ENCODE measurements around the gene SMG1.

Gene SMG1

DNA sequence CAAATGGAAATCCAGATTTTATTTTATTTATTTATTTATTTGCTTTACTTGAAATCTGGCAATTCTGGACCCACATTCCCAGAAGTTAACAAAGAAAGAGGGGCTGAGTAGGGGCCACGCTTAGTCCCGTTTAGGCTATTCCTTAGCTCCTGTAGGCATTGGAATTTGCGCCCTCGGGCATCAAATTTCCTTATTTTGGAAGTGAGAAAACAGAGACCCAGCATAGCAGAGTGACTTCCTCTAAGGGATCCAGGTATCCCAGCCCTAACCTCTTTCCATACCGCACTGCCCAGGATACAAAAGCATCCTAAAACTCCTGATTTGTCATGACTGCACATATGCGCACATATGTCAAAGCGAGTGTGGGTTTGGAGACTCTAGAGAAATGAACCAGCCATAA, 19.0 kb upstream of the SMG1 start:
- TF ChIP-seq, protein P1, sequence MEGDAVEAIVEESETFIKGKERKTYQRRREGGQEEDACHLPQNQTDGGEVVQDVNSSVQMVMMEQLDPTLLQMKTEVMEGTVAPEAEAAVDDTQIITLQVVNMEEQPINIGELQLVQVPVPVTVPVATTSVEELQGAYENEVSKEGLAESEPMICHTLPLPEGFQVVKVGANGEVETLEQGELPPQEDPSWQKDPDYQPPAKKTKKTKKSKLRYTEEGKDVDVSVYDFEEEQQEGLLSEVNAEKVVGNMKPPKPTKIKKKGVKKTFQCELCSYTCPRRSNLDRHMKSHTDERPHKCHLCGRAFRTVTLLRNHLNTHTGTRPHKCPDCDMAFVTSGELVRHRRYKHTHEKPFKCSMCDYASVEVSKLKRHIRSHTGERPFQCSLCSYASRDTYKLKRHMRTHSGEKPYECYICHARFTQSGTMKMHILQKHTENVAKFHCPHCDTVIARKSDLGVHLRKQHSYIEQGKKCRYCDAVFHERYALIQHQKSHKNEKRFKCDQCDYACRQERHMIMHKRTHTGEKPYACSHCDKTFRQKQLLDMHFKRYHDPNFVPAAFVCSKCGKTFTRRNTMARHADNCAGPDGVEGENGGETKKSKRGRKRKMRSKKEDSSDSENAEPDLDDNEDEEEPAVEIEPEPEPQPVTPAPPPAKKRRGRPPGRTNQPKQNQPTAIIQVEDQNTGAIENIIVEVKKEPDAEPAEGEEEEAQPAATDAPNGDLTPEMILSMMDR (IDR thresholded peaks at IDR 0.05; ENCODE audit: low read length): no peak
- TF ChIP-seq EZH2phosphoT487 (IDR thresholded peaks at IDR 0.05; ENCODE audit: low read length) (no peak), EZH2 (optimal IDR thresholded peaks at IDR 0.05; ENCODE audit: low read depth, low read length) (no peak)
- H3K36me3 ChIP-seq (replicated peaks; ENCODE audit: insufficient read depth, low read length): no peaks in the 10 kb centered on the region

DNA sequence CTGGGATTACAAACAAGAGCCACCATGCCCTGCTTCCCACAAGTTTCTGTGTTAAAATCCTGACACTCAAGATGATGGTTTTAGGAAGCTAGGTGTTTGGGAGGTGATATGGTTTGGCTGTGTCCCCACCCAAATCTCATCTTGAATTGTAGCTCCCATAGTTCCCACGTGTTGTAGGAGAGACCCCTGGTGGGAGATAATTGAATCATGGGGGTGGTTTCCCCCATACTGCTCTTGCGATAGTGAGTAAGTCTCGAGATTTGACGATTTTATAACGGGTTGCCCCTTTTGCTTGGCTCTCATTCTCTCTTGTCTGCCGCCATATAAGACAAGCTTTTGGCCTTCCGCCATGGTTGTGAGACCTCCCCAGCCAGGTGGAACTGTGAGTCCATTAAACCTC, 17.2 kb upstream of the SMG1 start:
- Histone ChIP-seq H3K9me3 (replicated peaks; ENCODE audit: insufficient read depth, low read length) (no peaks in the 10 kb centered on the region), H3K79me2 (ENCODE audit: low read length) (no peaks in the 10 kb centered on the region), H3F3A (ENCODE audit: insufficient read depth, low read length) (no peaks in the 10 kb centered on the region), H4K20me1 (ENCODE audit: insufficient read depth, low read length) (no peaks in the 10 kb centered on the region), H3K4me2 (ENCODE audit: low read depth, low read length) (no peak overlapping the region), H3K4me3 (ENCODE audit: low read length) (no peak overlapping the region), H3K36me3 (replicated peaks; ENCODE audit: insufficient read depth, low read length) (no peaks in the 10 kb centered on the region), H3K9me2 (replicated peaks; ENCODE audit: insufficient read depth, low read length) (no peaks in the 10 kb centered on the region), H3K27ac (ENCODE audit: low read length) (no peak overlapping the region), H3K9ac (ENCODE audit: low read length) (no peak overlapping the region), H3K4me1 (ENCODE audit: low read length) (no peaks in the 10 kb centered on the region), H3K27me3 (replicated peaks; ENCODE audit: insufficient read depth, low read length) (no peaks in the 10 kb centered on the region), H2AFZ (ENCODE audit: low read length) (no peak overlapping the region)
- TF ChIP-seq, protein P1 (IDR thresholded peaks at IDR 0.05; ENCODE audit: low read length): no peak
- TF ChIP-seq EZH2phosphoT487 (IDR thresholded peaks at IDR 0.05; ENCODE audit: low read length) (no peak), EZH2 (optimal IDR thresholded peaks at IDR 0.05; ENCODE audit: low read depth, low read length) (no peak)
- no peak for DNase-seq

More for the DNA sequence above, 19.0 kb upstream of the SMG1 start:
- H3K4me2 ChIP-seq (ENCODE audit: low read depth, low read length): no peak overlapping the region
- H3K27me3 ChIP-seq (replicated peaks; ENCODE audit: insufficient read depth, low read length): no peaks in the 10 kb centered on the region
- no peaks in the 10 kb centered on the region for H3K9me2 ChIP-seq (replicated peaks; ENCODE audit: insufficient read depth, low read length)
- H4K20me1 ChIP-seq (ENCODE audit: insufficient read depth, low read length): no peaks in the 10 kb centered on the region
- no peak for DNase-seq
- H3K27ac ChIP-seq (ENCODE audit: low read length): no peak overlapping the region
- no peaks in the 10 kb centered on the region for H3F3A ChIP-seq (ENCODE audit: insufficient read depth, low read length)
- H3K79me2 ChIP-seq (ENCODE audit: low read length): no peaks in the 10 kb centered on the region
- no peak overlapping the region for H2AFZ ChIP-seq (ENCODE audit: low read length)
- no peak overlapping the region for H3K4me3 ChIP-seq (ENCODE audit: low read length)
- H3K9me3 ChIP-seq (replicated peaks; ENCODE audit: insufficient read depth, low read length): no peaks in the 10 kb centered on the region
- no peaks in the 10 kb centered on the region for H3K4me1 ChIP-seq (ENCODE audit: low read length)
- no peak overlapping the region for H3K9ac ChIP-seq (ENCODE audit: low read length)

DNA sequence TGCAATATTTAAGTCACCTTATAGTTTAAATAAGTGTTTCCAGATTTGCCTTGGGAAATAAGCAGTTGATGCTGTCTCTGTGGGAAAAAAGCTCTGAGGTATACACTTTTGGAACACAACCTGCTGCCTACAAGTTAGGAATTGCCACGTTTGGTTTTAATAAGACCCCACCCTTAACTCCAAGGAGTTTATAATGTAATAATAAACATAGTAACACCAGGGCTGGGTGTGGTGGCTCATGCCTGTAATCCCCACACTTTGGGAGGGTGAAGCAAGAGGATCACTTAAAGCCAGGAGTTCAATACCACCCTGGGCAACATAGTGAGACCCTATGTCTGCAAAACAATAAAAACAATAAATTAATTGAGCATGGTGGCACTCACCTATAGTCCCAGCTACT, 15.9 kb upstream of the SMG1 start:
- TF ChIP-seq EZH2phosphoT487 (IDR thresholded peaks at IDR 0.05; ENCODE audit: low read length): no peak
- TF ChIP-seq, protein P1 (IDR thresholded peaks at IDR 0.05; ENCODE audit: low read length): no peak
- no peak for TF ChIP-seq EZH2 (optimal IDR thresholded peaks at IDR 0.05; ENCODE audit: low read depth, low read length)
- no peaks in the 10 kb centered on the region for H3K27me3 ChIP-seq (replicated peaks; ENCODE audit: insufficient read depth, low read length)

More for the DNA sequence above, 15.9 kb upstream of the SMG1 start:
- Histone ChIP-seq H3K27ac (ENCODE audit: low read length) (no peak overlapping the region), H4K20me1 (ENCODE audit: insufficient read depth, low read length) (no peaks in the 10 kb centered on the region), H3F3A (ENCODE audit: insufficient read depth, low read length) (no peaks in the 10 kb centered on the region), H3K4me3 (ENCODE audit: low read length) (no peak overlapping the region), H3K4me2 (ENCODE audit: low read depth, low read length) (no peak overlapping the region), H2AFZ (ENCODE audit: low read length) (no peak overlapping the region), H3K9ac (ENCODE audit: low read length) (no peak overlapping the region), H3K9me2 (replicated peaks; ENCODE audit: insufficient read depth, low read length) (no peaks in the 10 kb centered on the region), H3K36me3 (replicated peaks; ENCODE audit: insufficient read depth, low read length) (no peaks in the 10 kb centered on the region), H3K9me3 (replicated peaks; ENCODE audit: insufficient read depth, low read length) (no peaks in the 10 kb centered on the region), H3K79me2 (ENCODE audit: low read length) (no peaks in the 10 kb centered on the region), H3K4me1 (ENCODE audit: low read length) (no peaks in the 10 kb centered on the region)
- no peak for DNase-seq

Measured in MM.1S (cell line).